HCT116 (cell line): Measurements from ENCODE around the gene GDPD5. TPM values are rescaled to one million over a fixed set of nuclear protein-coding genes. Genes with fewer than 3 reads are reported as not detected.

Source experiments
- ATAC-seq: fragments of 200-7000 bp; cut with Tn5 transposase; 2 replicates; pipeline ENCODE4 v1.9.1; 2020; ENCODE audit warnings: mild to moderate bottlenecking, moderate library complexity
- BruUV-seq: library from RNA; stranded (reverse); fragments of 400-500 nt; replicated peaks from 2 replicates; lab custom pipeline; 2021; lab: Mats Ljungman, UMichigan
- CTCF ChIA-PET: fragments of 300-600 bp; sonication (Branson Sonifier 250); formaldehyde crosslinking; loops from one replicate; lab custom pipeline; 2021; ENCODE audit warnings: antibody characterized with exemption; lab: Charles Lee
- POLR2A ChIA-PET: fragments of 300-600, 350-600 bp; sonication (Branson Sonifier 250); formaldehyde crosslinking; loops from one replicate; lab custom pipeline; 2021; ENCODE audit warnings: antibody characterized with exemption; lab: Charles Lee
- RAD21 ChIA-PET, 2 experiments: fragments of 300-600 bp; sonication (Branson Sonifier 250); formaldehyde crosslinking; loops; one replicate each; lab custom pipeline; 2023; ENCODE audit warnings: low total read pairs in 2 of 2; ENCODE audit not compliant: uncharacterized antibody in 2 of 2, unreplicated experiment in 2 of 2, low non-redundant PET in 1 of 2; lab: Charles Lee
- DNase-seq: peaks from one replicate; pipeline ENCODE4 v3.0.0-alpha.2; 2010; ENCODE audit warnings: low read depth, low spot score
- H2AFZ ChIP-seq: fragments of 200-600 bp; shearing (Covaris generic), sonication (generic); 2 replicates; pipeline ENCODE4 v1.6.1; 2017; ENCODE audit warnings: low read depth, mixed run types, mixed read lengths, antibody characterized with exemption, low read length; ENCODE audit not compliant: poor library complexity, severe bottlenecking
- H3K27ac ChIP-seq: 2 replicates; pipeline ENCODE4 v1.5.1; 2012; ENCODE audit warnings: low read depth, low read length
- H3K27me3 ChIP-seq: fragments of 200-600 bp; sonication (generic); 2 replicates; pipeline ENCODE4 v1.6.1; 2016; ENCODE audit warnings: mixed run types, low read length, mixed read lengths; ENCODE audit not compliant: insufficient read depth
- H3K36me3 ChIP-seq, 2 experiments: fragments of 200-500 bp in 1 of 2; fragments of 200-600 bp in 1 of 2; sonication (Bioruptor generic) in 1 of 2; sonication (generic) in 1 of 2; 2 replicates each; pipeline versions ENCODE4 v1.5.1 to v1.6.1; 2014 to 2016; ENCODE audit warnings: low read length in 2 of 2, inconsistent platforms in 1 of 2, mixed read lengths in 1 of 2, mixed run types in 1 of 2; ENCODE audit not compliant: insufficient read depth in 2 of 2, control insufficient read depth in 1 of 2
- H3K4me1 ChIP-seq, 2 experiments: fragments of 200-600 bp in 1 of 2; sonication (generic) in 1 of 2; 2 replicates each; pipeline versions ENCODE4 v1.5.1 to v1.6.1; 2012 to 2017; ENCODE audit warnings: low read length in 2 of 2, inconsistent platforms in 1 of 2, mild to moderate bottlenecking in 1 of 2, mixed read lengths in 1 of 2, mixed run types in 1 of 2, moderate library complexity in 1 of 2; ENCODE audit not compliant: insufficient read depth in 2 of 2, control insufficient read depth in 1 of 2
- H3K4me2 ChIP-seq: fragments of 200-600 bp; sonication (generic); 2 replicates; pipeline ENCODE4 v1.6.1; 2017; ENCODE audit warnings: mixed run types, low read length, mixed read lengths
- H3K4me3 ChIP-seq, 2 experiments: fragments of 200-600 bp in 1 of 2; sonication (generic) in 1 of 2; replicated peaks in 1 of 2; 2 replicates each; pipeline ENCODE4 v1.5.1; 2011 to 2016; ENCODE audit warnings: low read length in 2 of 2, control low read depth in 1 of 2, low read depth in 1 of 2, mild to moderate bottlenecking in 1 of 2, mixed read lengths in 1 of 2, mixed run types in 1 of 2
- H3K79me2 ChIP-seq: fragments of 200-600 bp; sonication (generic); 2 replicates; pipeline ENCODE4 v1.6.1; 2017; ENCODE audit warnings: mild to moderate bottlenecking, mixed run types, low read length, moderate library complexity, mixed read lengths; ENCODE audit not compliant: insufficient read depth
- H3K9ac ChIP-seq: fragments of 200-600 bp; sonication (generic); 2 replicates; pipeline ENCODE4 v1.6.1; 2016; ENCODE audit warnings: low read length, mixed read lengths
- H3K9me2 ChIP-seq: fragments of 200-600 bp; sonication (generic), shearing (Covaris generic); 2 replicates; pipeline ENCODE4 v1.6.1; 2017; ENCODE audit warnings: mixed run types, mild to moderate bottlenecking, moderate library complexity; ENCODE audit not compliant: insufficient read depth
- H3K9me3 ChIP-seq, 2 experiments: fragments of 200-500 bp in 1 of 2; fragments of 200-600 bp in 1 of 2; sonication (Bioruptor generic) in 1 of 2; sonication (generic) in 1 of 2; 2 replicates each; pipeline ENCODE4 v1.6.1; 2014 to 2017; ENCODE audit warnings: low read length in 2 of 2, mixed read lengths in 2 of 2, inconsistent platforms in 1 of 2, low read depth in 1 of 2, mild to moderate bottlenecking in 1 of 2, mixed run types in 1 of 2, moderate library complexity in 1 of 2; ENCODE audit not compliant: control insufficient read depth in 1 of 2, insufficient read depth in 1 of 2
- H4K20me1 ChIP-seq: fragments of 200-600 bp; sonication (generic), shearing (Covaris generic); 2 replicates; pipeline ENCODE4 v1.6.1; 2017; ENCODE audit warnings: mixed run types, mild to moderate bottlenecking, moderate library complexity; ENCODE audit not compliant: insufficient read depth
- CBX3 ChIP-seq: IDR thresholded peaks from 2 replicates; pipeline ENCODE4 v1.6.1; 2012; ENCODE audit warnings: low read depth
- EGR1 ChIP-seq: IDR thresholded peaks from 2 replicates; pipeline ENCODE4 v1.6.1; 2012; ENCODE audit warnings: low read depth
- ELF1 ChIP-seq: IDR thresholded peaks from 2 replicates; pipeline ENCODE4 v1.6.1; 2012; ENCODE audit warnings: low read depth, borderline replicate concordance
- EZH2 ChIP-seq: fragments of 200-600 bp; sonication (generic); IDR thresholded peaks from 2 replicates; pipeline ENCODE4 v1.6.1; 2017; ENCODE audit warnings: antibody characterized with exemption, mixed run types
- EZH2phosphoT487 ChIP-seq: fragments of 200-600 bp; IDR thresholded peaks from 2 replicates; pipeline ENCODE4 v1.6.1; 2018; ENCODE audit warnings: antibody characterized with exemption, borderline replicate concordance
- FOSL1 ChIP-seq: IDR thresholded peaks from 2 replicates; pipeline ENCODE4 v1.6.1; 2012; ENCODE audit warnings: low read depth
- JUND ChIP-seq: IDR thresholded peaks from 2 replicates; pipeline ENCODE4 v1.6.1; 2012
- POLR2A ChIP-seq: IDR thresholded peaks from 2 replicates; pipeline ENCODE4 v1.7.0; 2011; ENCODE audit warnings: borderline replicate concordance; ENCODE audit not compliant: insufficient read depth, insufficient read length; ENCODE audit errors: extremely low read depth
- POLR2AphosphoS5 ChIP-seq: IDR thresholded peaks from 2 replicates; pipeline ENCODE4 v1.6.1; 2011; ENCODE audit warnings: mild to moderate bottlenecking, low read depth, low read length, moderate library complexity
- RAD21 ChIP-seq: IDR thresholded peaks from 2 replicates; pipeline ENCODE4 v1.6.1; 2012; ENCODE audit warnings: low read depth, mild to moderate bottlenecking
- SIN3A ChIP-seq: IDR thresholded peaks from 2 replicates; pipeline ENCODE4 v1.6.1; 2012; ENCODE audit warnings: low read depth
- SRF ChIP-seq: IDR thresholded peaks from 2 replicates; pipeline ENCODE4 v1.6.1; 2012; ENCODE audit warnings: low read depth
- YY1 ChIP-seq: IDR thresholded peaks from 2 replicates; pipeline ENCODE4 v1.6.1; 2011; ENCODE audit warnings: low read length, low read depth, moderate library complexity, mild to moderate bottlenecking; ENCODE audit not compliant: insufficient replicate concordance; ENCODE audit errors: extremely low read depth
- ZFX ChIP-seq: fragments of 450-650 bp; IDR thresholded peaks from 2 replicates; pipeline ENCODE4 v1.6.1; 2017
- ZNF274 ChIP-seq: fragments of 200-500 bp; sonication (Bioruptor generic); IDR thresholded peaks from 2 replicates; pipeline ENCODE4 v1.6.1; 2014; ENCODE audit warnings: mild to moderate bottlenecking, low read depth, low read length, inconsistent platforms
- intact Hi-C: fragments of 100-400 bp; cut with micrococcal nuclease; formaldehyde crosslinking; loops from 2 replicates; pipeline ENCODE4 v1.10.0; 2022
- total RNA-seq: library from RNA; stranded (reverse); gene quantifications from one replicate; pipeline ENCODE4 v1.2.1, GENCODE V29; 2021; ENCODE audit not compliant: unreplicated experiment
- TF ChIP-seq, protein P1 (sequence below): IDR thresholded peaks from 2 replicates; pipeline ENCODE4 v1.6.1; 2012
- TF ChIP-seq, protein P2 (sequence below): IDR thresholded peaks from 2 replicates; pipeline ENCODE4 v1.6.1; 2011; ENCODE audit warnings: mild to moderate bottlenecking, low read length, moderate library complexity; ENCODE audit not compliant: insufficient replicate concordance; ENCODE audit errors: extremely low read depth
- TF ChIP-seq, protein P3 (sequence below): IDR thresholded peaks from 2 replicates; pipeline ENCODE4 v1.6.1; 2012
- TF ChIP-seq, protein P4 (sequence below), 3 experiments: fragments of 200-600 bp in 1 of 3; sonication (generic) in 1 of 3; IDR thresholded peaks in 2 of 3; conservative IDR thresholded peaks in 1 of 3; 2 replicates each; pipeline ENCODE4 v1.5.1; 2012 to 2017; ENCODE audit warnings: low read depth in 2 of 3, low read length in 2 of 3, antibody characterized with exemption in 1 of 3, borderline replicate concordance in 1 of 3, control low read depth in 1 of 3, mild to moderate bottlenecking in 1 of 3, mixed read lengths in 1 of 3, mixed run types in 1 of 3, moderate library complexity in 1 of 3; ENCODE audit not compliant: insufficient read depth in 1 of 3

Gene GDPD5
- total RNA-seq, 1 experiment from 2014 or later = 27.5 TPM

DNA sequence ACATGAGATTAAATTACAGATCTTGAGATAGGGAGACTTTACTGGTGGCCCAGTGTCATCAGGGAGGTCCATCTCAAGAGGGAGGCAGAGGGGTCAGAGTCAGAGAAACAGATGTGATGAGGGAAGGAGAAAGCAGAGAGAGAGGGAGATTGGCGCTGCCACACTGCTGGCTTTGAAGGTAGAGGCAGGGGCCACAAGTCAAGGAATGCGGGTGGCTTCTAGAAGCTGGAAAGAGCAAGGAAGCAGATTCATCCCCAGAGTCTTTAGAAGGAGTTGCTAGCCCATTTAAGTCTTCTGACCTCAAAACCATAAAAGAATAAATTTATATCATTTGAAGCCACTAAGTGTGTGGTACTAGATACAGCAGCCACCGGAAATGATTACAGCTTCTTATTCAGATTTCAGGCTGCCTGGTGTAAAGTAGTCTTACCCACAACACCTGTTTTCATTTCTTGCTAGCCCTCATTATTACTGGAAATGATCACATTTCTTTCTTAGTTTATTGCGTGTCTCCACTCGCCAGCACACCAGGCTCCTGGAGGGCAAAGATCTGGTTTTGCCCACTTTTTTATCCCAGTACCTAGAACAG lies 23.7 kb upstream of the GDPD5 start:
- Histone ChIP-seq H3K9me3 (no peaks in the 10 kb centered on the region), H4K20me1 (no peaks in the 10 kb centered on the region), H3K9ac (no peak overlapping the region), H3K9me2 (no peaks in the 10 kb centered on the region), H3K4me2 (no peak overlapping the region), H3K27ac (no peak overlapping the region), H2AFZ (no peak overlapping the region), H3K79me2 (no peaks in the 10 kb centered on the region), H3K4me1 (peaks cover 0 to 8% of the 10 kb centered on the region in 2 experiments; a peak in 2 of 4 replicates), H3K4me3 (no peak overlapping the region), H3K36me3 (no peaks in the 10 kb centered on the region), H3K27me3 (no peaks in the 10 kb centered on the region)
- no peak for DNase-seq
- TF ChIP-seq SIN3A (no peak), ZNF274 (no peak), FOSL1 (no peak), ZFX (no peak), EZH2phosphoT487 (no peak), POLR2AphosphoS5 (no peak), RAD21 (no peak), CBX3 (no peak), SRF (no peak), EZH2 (no peak), POLR2A (no peak), ELF1 (no peak), YY1 (no peak), JUND (no peak), EGR1 (no peak)
- TF ChIP-seq, protein P1, sequence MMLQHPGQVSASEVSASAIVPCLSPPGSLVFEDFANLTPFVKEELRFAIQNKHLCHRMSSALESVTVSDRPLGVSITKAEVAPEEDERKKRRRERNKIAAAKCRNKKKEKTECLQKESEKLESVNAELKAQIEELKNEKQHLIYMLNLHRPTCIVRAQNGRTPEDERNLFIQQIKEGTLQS = no peak
- TF ChIP-seq, protein P2, sequence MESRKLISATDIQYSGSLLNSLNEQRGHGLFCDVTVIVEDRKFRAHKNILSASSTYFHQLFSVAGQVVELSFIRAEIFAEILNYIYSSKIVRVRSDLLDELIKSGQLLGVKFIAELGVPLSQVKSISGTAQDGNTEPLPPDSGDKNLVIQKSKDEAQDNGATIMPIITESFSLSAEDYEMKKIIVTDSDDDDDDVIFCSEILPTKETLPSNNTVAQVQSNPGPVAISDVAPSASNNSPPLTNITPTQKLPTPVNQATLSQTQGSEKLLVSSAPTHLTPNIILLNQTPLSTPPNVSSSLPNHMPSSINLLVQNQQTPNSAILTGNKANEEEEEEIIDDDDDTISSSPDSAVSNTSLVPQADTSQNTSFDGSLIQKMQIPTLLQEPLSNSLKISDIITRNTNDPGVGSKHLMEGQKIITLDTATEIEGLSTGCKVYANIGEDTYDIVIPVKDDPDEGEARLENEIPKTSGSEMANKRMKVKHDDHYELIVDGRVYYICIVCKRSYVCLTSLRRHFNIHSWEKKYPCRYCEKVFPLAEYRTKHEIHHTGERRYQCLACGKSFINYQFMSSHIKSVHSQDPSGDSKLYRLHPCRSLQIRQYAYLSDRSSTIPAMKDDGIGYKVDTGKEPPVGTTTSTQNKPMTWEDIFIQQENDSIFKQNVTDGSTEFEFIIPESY = no peak
- TF ChIP-seq, protein P3, sequence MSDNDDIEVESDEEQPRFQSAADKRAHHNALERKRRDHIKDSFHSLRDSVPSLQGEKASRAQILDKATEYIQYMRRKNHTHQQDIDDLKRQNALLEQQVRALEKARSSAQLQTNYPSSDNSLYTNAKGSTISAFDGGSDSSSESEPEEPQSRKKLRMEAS = no peak
- TF ChIP-seq, protein P4, sequence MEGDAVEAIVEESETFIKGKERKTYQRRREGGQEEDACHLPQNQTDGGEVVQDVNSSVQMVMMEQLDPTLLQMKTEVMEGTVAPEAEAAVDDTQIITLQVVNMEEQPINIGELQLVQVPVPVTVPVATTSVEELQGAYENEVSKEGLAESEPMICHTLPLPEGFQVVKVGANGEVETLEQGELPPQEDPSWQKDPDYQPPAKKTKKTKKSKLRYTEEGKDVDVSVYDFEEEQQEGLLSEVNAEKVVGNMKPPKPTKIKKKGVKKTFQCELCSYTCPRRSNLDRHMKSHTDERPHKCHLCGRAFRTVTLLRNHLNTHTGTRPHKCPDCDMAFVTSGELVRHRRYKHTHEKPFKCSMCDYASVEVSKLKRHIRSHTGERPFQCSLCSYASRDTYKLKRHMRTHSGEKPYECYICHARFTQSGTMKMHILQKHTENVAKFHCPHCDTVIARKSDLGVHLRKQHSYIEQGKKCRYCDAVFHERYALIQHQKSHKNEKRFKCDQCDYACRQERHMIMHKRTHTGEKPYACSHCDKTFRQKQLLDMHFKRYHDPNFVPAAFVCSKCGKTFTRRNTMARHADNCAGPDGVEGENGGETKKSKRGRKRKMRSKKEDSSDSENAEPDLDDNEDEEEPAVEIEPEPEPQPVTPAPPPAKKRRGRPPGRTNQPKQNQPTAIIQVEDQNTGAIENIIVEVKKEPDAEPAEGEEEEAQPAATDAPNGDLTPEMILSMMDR (IDR thresholded peaks at IDR 0.05 in 2 of 3, conservative IDR thresholded peaks at IDR 0.05 in 1 of 3; ENCODE audit: borderline replicate concordance in 1 of 3, insufficient read depth in 1 of 3, low read depth in 2 of 3, low read length in 2 of 3) = no peak
- intact Hi-C loops = loop anchor here (5.0 kb wide), 2 partner anchors 318 to 768 kb away; no protein-coding TSS in a partner anchor
- ChIA-PET CTCF (no interaction called here), POLR2A (no interaction called here), RAD21 (no interaction called here)
- BruUV-seq = no TSS peak
- no peak for ATAC-seq
